ENCODE data around the gene CDK5RAP2.

The CDK5RAP2 gene

GRCh38 chr9:120433701-120434100 is 146.3 kb downstream of the CDK5RAP2 start:
- TF ChIP-seq EP300 (IDR thresholded peaks at IDR 0.05; ENCODE audit: borderline replicate concordance) (no peak), USF1 (IDR thresholded peaks at IDR 0.05) (no peak), TCF12 (IDR thresholded peaks at IDR 0.05; ENCODE audit: low read depth) (no peak), ZBTB7A (IDR thresholded peaks at IDR 0.05; ENCODE audit: low read depth) (no peak), CEBPB (IDR thresholded peaks at IDR 0.05) (no peak), NFIC (IDR thresholded peaks at IDR 0.05) (no peak), TEAD4 (IDR thresholded peaks at IDR 0.05) (no peak), MAX (IDR thresholded peaks at IDR 0.05) (no peak), REST (IDR thresholded peaks at IDR 0.05; ENCODE audit: low read depth) (no peak), CREB1 (IDR thresholded peaks at IDR 0.05; ENCODE audit: low read depth) (no peak), TAF1 (IDR thresholded peaks at IDR 0.05; ENCODE audit: low read depth) (no peak), RAD21 (IDR thresholded peaks at IDR 0.05; ENCODE audit: low read depth) (no peak), FOXM1 (IDR thresholded peaks at IDR 0.05; ENCODE audit: borderline replicate concordance, low read depth) (no peak), EGR1 (IDR thresholded peaks at IDR 0.05) (no peak), YY1 (IDR thresholded peaks at IDR 0.05; ENCODE audit: low read depth) (no peak)

- TF ChIP-seq RAD21 (IDR thresholded peaks at IDR 0.05; ENCODE audit: low read depth) (no peak), USF1 (IDR thresholded peaks at IDR 0.05) (no peak), NFIC (IDR thresholded peaks at IDR 0.05) (no peak), TCF12 (IDR thresholded peaks at IDR 0.05; ENCODE audit: low read depth) (no peak), CREB1 (IDR thresholded peaks at IDR 0.05; ENCODE audit: low read depth) (no peak), FOXM1 (IDR thresholded peaks at IDR 0.05; ENCODE audit: borderline replicate concordance, low read depth) (no peak), YY1 (IDR thresholded peaks at IDR 0.05; ENCODE audit: low read depth) (no peak), EGR1 (IDR thresholded peaks at IDR 0.05) (no peak), REST (IDR thresholded peaks at IDR 0.05; ENCODE audit: low read depth) (no peak), MAX (IDR thresholded peaks at IDR 0.05) (no peak), TEAD4 (IDR thresholded peaks at IDR 0.05) (no peak), EP300 (IDR thresholded peaks at IDR 0.05; ENCODE audit: borderline replicate concordance) (no peak), TAF1 (IDR thresholded peaks at IDR 0.05; ENCODE audit: low read depth) (no peak), ZBTB7A (IDR thresholded peaks at IDR 0.05; ENCODE audit: low read depth) (no peak), CEBPB (IDR thresholded peaks at IDR 0.05) (no peak)
These were observed 147.4 kb downstream of the CDK5RAP2 start for GRCh38 chr9:120432600-120432999.

- TF ChIP-seq YY1 (IDR thresholded peaks at IDR 0.05; ENCODE audit: low read depth) (no peak), REST (IDR thresholded peaks at IDR 0.05; ENCODE audit: low read depth) (no peak), TCF12 (IDR thresholded peaks at IDR 0.05; ENCODE audit: low read depth) (no peak), MAX (IDR thresholded peaks at IDR 0.05) (no peak), TEAD4 (IDR thresholded peaks at IDR 0.05) (no peak), EP300 (IDR thresholded peaks at IDR 0.05; ENCODE audit: borderline replicate concordance) (no peak), RAD21 (IDR thresholded peaks at IDR 0.05; ENCODE audit: low read depth) (no peak), CREB1 (IDR thresholded peaks at IDR 0.05; ENCODE audit: low read depth) (no peak), FOXM1 (IDR thresholded peaks at IDR 0.05; ENCODE audit: borderline replicate concordance, low read depth) (no peak), ZBTB7A (IDR thresholded peaks at IDR 0.05; ENCODE audit: low read depth) (no peak), USF1 (IDR thresholded peaks at IDR 0.05) (no peak), CEBPB (IDR thresholded peaks at IDR 0.05) (no peak), EGR1 (IDR thresholded peaks at IDR 0.05) (no peak), NFIC (IDR thresholded peaks at IDR 0.05) (no peak), TAF1 (IDR thresholded peaks at IDR 0.05; ENCODE audit: low read depth) (no peak)
These were observed 148.7 kb downstream of the CDK5RAP2 start for GRCh38 chr9:120431268-120431667.
